OCI-LY7 (cell line): ENCODE data around the gene GSTT2. TPM values are rescaled to one million over a fixed set of nuclear protein-coding genes. Genes with fewer than 3 reads are reported as not detected.

Experiments used
- total RNA-seq, 2 experiments: library from RNA; depleted of rRNA in 1 of 2; stranded (reverse); fragments of >200 nt in 1 of 2; shearing (Covaris generic) in 1 of 2; gene quantifications; 2 replicates each; pipeline ENCODE4 v1.2.3, GENCODE V29; 2014 to 2022

GSTT2 gene
- total RNA-seq, 2 experiments from 2014 or later: not detected

Other genes starting within 250 kb of the GSTT2 start
- gene ZNF70, start 229.0 kb upstream of the GSTT2 start, total RNA-seq (2014; rRNA removed; shearing (Covaris generic)): 5.1 and 6.0 TPM in 2 replicates
- 8.4 and 8.7 TPM in 2 replicates for gene ZNF70, start 229.0 kb upstream of the GSTT2 start, total RNA-seq (2022)
- gene VPREB3, start 225.7 kb upstream of the GSTT2 start, total RNA-seq (2014; rRNA removed; shearing (Covaris generic)): 163 and 241 TPM in 2 replicates
- 312 and 333 TPM in 2 replicates for gene VPREB3, start 225.7 kb upstream of the GSTT2 start, total RNA-seq (2022)
- 1.0 and 1.7 TPM in 2 replicates for gene C22orf15, start 217.1 kb upstream of the GSTT2 start, total RNA-seq (2014; rRNA removed; shearing (Covaris generic))
- 0.86 and 1.3 TPM in 2 replicates for gene C22orf15, start 217.1 kb upstream of the GSTT2 start, total RNA-seq (2022)
- gene CHCHD10, start 212.2 kb upstream of the GSTT2 start, total RNA-seq (2014; rRNA removed; shearing (Covaris generic)): 50.8 and 54.6 TPM in 2 replicates
- gene CHCHD10, start 212.2 kb upstream of the GSTT2 start, total RNA-seq (2022): 191 and 252 TPM in 2 replicates
- gene MMP11, start 207.3 kb upstream of the GSTT2 start, total RNA-seq (2014; rRNA removed; shearing (Covaris generic)): 10.0 and 12.9 TPM in 2 replicates
- 6.3 and 9.2 TPM in 2 replicates for gene MMP11, start 207.3 kb upstream of the GSTT2 start, total RNA-seq (2022)
- 265 and 297 TPM in 2 replicates for gene SMARCB1, start 193.2 kb upstream of the GSTT2 start, total RNA-seq (2014; rRNA removed; shearing (Covaris generic))
- gene SMARCB1, start 193.2 kb upstream of the GSTT2 start, total RNA-seq (2022): 242 and 252 TPM in 2 replicates
- gene DERL3, start 141.1 kb upstream of the GSTT2 start, total RNA-seq (2014; rRNA removed; shearing (Covaris generic)): 34.6 and 44.6 TPM in 2 replicates
- 52.1 and 64.1 TPM in 2 replicates for gene DERL3, start 141.1 kb upstream of the GSTT2 start, total RNA-seq (2022)
- gene SLC2A11, start 122.3 kb upstream of the GSTT2 start, total RNA-seq (2014; rRNA removed; shearing (Covaris generic)): 16.0 and 16.4 TPM in 2 replicates
- 41.6 and 50.2 TPM in 2 replicates for gene SLC2A11, start 122.3 kb upstream of the GSTT2 start, total RNA-seq (2022)
- gene MIF, start 85.8 kb upstream of the GSTT2 start, total RNA-seq (2014; rRNA removed; shearing (Covaris generic)): 861 and 1,440 TPM in 2 replicates
- gene MIF, start 85.8 kb upstream of the GSTT2 start, total RNA-seq (2022): 1,078 and 1,202 TPM in 2 replicates
- not detected in 2 replicates for gene GSTT2B, start 18.9 kb upstream of the GSTT2 start, total RNA-seq (2014; rRNA removed; shearing (Covaris generic))
- gene GSTT2B, start 18.9 kb upstream of the GSTT2 start, total RNA-seq (2022): not detected in 2 replicates
- 2.4 and 4.6 TPM in 2 replicates for gene DDTL, start 13.2 kb upstream of the GSTT2 start, total RNA-seq (2014; rRNA removed; shearing (Covaris generic))
- 3.7 and 4.1 TPM in 2 replicates for gene DDTL, start 13.2 kb upstream of the GSTT2 start, total RNA-seq (2022)
- gene DDT, start 5.7 kb upstream of the GSTT2 start, total RNA-seq (2014; rRNA removed; shearing (Covaris generic)): 168 and 252 TPM in 2 replicates
- 161 and 182 TPM in 2 replicates for gene DDT, start 5.7 kb upstream of the GSTT2 start, total RNA-seq (2022)
- gene GSTT4, start 25.3 kb downstream of the GSTT2 start, total RNA-seq (2014; rRNA removed; shearing (Covaris generic)): not detected in 2 replicates
- gene GSTT4, start 25.3 kb downstream of the GSTT2 start, total RNA-seq (2022): not detected in 2 replicates
- gene CABIN1, start 31.2 kb downstream of the GSTT2 start, total RNA-seq (2014; rRNA removed; shearing (Covaris generic)): 64.5 and 73.0 TPM in 2 replicates
- gene CABIN1, start 31.2 kb downstream of the GSTT2 start, total RNA-seq (2022): 76.9 and 87.0 TPM in 2 replicates
- gene SUSD2, start 201.4 kb downstream of the GSTT2 start, total RNA-seq (2014; rRNA removed; shearing (Covaris generic)): 0.41 and 0.54 TPM in 2 replicates
- gene SUSD2, start 201.4 kb downstream of the GSTT2 start, total RNA-seq (2022): 0.38 and 0.39 TPM in 2 replicates